Osteocyte (in vitro differentiated cells): ENCODE measurements around the gene DYNLT2B. TPM values are rescaled to one million over a fixed set of nuclear protein-coding genes. Genes with fewer than 3 reads are reported as not detected.
"Not testable (repeated sequence)": the region's sequence is repeated elsewhere in the genome, so short reads cannot be mapped to it uniquely, and the experiment has no call there.

Experiments
- DNase-seq: peaks from one replicate; pipeline ENCODE4 v3.0.0; 2021; ENCODE audit warnings: mixed read lengths; ENCODE audit not compliant: unreplicated experiment; ENCODE audit errors: extremely low spot score
- H3K27ac Mint-ChIP-seq: one replicate; pipeline ENCODE4 v1.8.0; 2021; ENCODE audit warnings: mild to moderate bottlenecking, mixed read lengths; ENCODE audit not compliant: unreplicated experiment
- H3K27me3 Mint-ChIP-seq: one replicate; pipeline ENCODE4 v1.8.0; 2021; ENCODE audit warnings: mixed read lengths; ENCODE audit not compliant: unreplicated experiment
- H3K36me3 Mint-ChIP-seq: one replicate; pipeline ENCODE4 v1.8.0; 2021; ENCODE audit warnings: mixed read lengths; ENCODE audit not compliant: unreplicated experiment
- H3K4me1 Mint-ChIP-seq: one replicate; pipeline ENCODE4 v1.8.0; 2021; ENCODE audit warnings: mixed read lengths; ENCODE audit not compliant: unreplicated experiment
- H3K4me3 Mint-ChIP-seq: one replicate; pipeline ENCODE4 v1.8.0; 2021; ENCODE audit warnings: mild to moderate bottlenecking, moderate library complexity, mixed read lengths; ENCODE audit not compliant: unreplicated experiment
- H3K9me3 Mint-ChIP-seq: one replicate; pipeline ENCODE4 v1.8.0; 2021; ENCODE audit warnings: mixed read lengths; ENCODE audit not compliant: unreplicated experiment
- CTCF ChIP-seq: fragments of 200-600 bp; sonication (generic); IDR thresholded peaks from 2 replicates; pipeline ENCODE4 v1.5.0; 2021; ENCODE audit warnings: antibody characterized with exemption, mild to moderate bottlenecking, moderate library complexity
- total RNA-seq: library from RNA; stranded (reverse); gene quantifications from 2 replicates; pipeline ENCODE4 v1.2.1, GENCODE V29; 2021

DYNLT2B gene
- total RNA-seq, 1 donor from 2014 or later: 19.5 TPM

GRCh38 chr3:196254376-196255283, 63.4 kb downstream of the DYNLT2B start:
- no peak for TF ChIP-seq CTCF
- Mint-ChIP-seq H3K27ac (no peak overlapping the region), H3K9me3 (no peaks in the 10 kb centered on the region)

GRCh38 chr3:196251918-196252317, 66.1 kb downstream of the DYNLT2B start:
- Mint-ChIP-seq H3K36me3 (peaks cover 13% of the 10 kb centered on the region), H3K27me3 (no peaks in the 10 kb centered on the region), H3K4me3 (no peak overlapping the region), H3K9me3 (no peaks in the 10 kb centered on the region), H3K27ac (no peak overlapping the region), H3K4me1 (no peaks in the 10 kb centered on the region)
- TF ChIP-seq CTCF: no peak
- DNase-seq: no peak

More at GRCh38 chr3:196254376-196255283, 63.4 kb downstream of the DYNLT2B start:
- no peak for DNase-seq
- H3K4me1 Mint-ChIP-seq: no peaks in the 10 kb centered on the region
- no peak overlapping the region for H3K4me3 Mint-ChIP-seq
- H3K36me3 Mint-ChIP-seq: peaks cover 9% of the 10 kb centered on the region
- H3K27me3 Mint-ChIP-seq: no peaks in the 10 kb centered on the region

- no peak for DNase-seq
- TF ChIP-seq CTCF: no peak
- H3K4me1 Mint-ChIP-seq: no peaks in the 10 kb centered on the region
- H3K27ac Mint-ChIP-seq: no peak overlapping the region
- no peaks in the 10 kb centered on the region for H3K9me3 Mint-ChIP-seq
- H3K4me3 Mint-ChIP-seq: no peak overlapping the region
- H3K27me3 Mint-ChIP-seq: no peaks in the 10 kb centered on the region
- peaks cover 20% of the 10 kb centered on the region for H3K36me3 Mint-ChIP-seq
Observed at GRCh38 chr3:196246612-196247308, 71.3 kb downstream of the DYNLT2B start.

GRCh38 chr3:196244166-196244565, 73.9 kb downstream of the DYNLT2B start:
- peaks cover 30% of the 10 kb centered on the region for H3K36me3 Mint-ChIP-seq
- H3K9me3 Mint-ChIP-seq, H3K27me3 Mint-ChIP-seq: not testable (repeated sequence)

DNA sequence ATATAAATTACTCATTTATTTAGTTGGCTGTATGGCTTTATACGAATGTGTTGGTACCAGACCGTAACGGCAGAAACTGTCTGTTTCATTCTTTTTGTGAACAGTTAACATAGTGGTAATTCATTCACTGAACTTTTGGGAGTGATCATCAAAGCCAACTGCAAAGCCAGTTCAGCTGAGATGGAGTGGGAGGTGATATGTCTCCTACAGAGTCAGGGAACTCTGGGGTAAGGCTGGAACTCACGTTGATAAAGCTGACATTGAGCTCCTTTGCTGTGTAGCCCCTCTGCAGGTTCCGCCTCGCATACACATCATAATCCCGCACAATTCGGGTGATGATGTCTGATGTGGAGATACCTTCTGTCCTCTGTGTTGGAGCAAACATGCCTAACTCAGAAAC, 76.3 kb downstream of the DYNLT2B start:
- Mint-ChIP-seq H3K27me3 (no peaks in the 10 kb centered on the region), H3K4me1 (peaks cover 14% of the 10 kb centered on the region), H3K27ac (no peak overlapping the region), H3K36me3 (peaks cover 41% of the 10 kb centered on the region), H3K4me3 (no peak overlapping the region), H3K9me3 (no peaks in the 10 kb centered on the region)
- no peak for TF ChIP-seq CTCF
- DNase-seq: no peak

More at GRCh38 chr3:196244166-196244565, 73.9 kb downstream of the DYNLT2B start:
- not testable (repeated sequence) for H3K4me3 Mint-ChIP-seq, H3K4me1 Mint-ChIP-seq, H3K27ac Mint-ChIP-seq, DNase-seq

Other genes with a start within 250 kb of the DYNLT2B start
- gene TFRC, start 236.2 kb downstream of the DYNLT2B start, total RNA-seq: 80.0 and 84.6 TPM in 2 replicates
- gene ZDHHC19, start 106.8 kb downstream of the DYNLT2B start, total RNA-seq: not detected in 2 replicates
- gene SLC51A, start 101.7 kb downstream of the DYNLT2B start, total RNA-seq: not detected in 2 replicates
- 65.1 and 66.2 TPM in 2 replicates for gene PCYT1A, start 30.5 kb downstream of the DYNLT2B start, total RNA-seq
- not detected in 2 replicates for gene TM4SF19, start 20.1 kb upstream of the DYNLT2B start, total RNA-seq
- 86.7 and 91.2 TPM in 2 replicates for gene UBXN7, start 114.2 kb upstream of the DYNLT2B start, total RNA-seq
- 17.2 and 19.8 TPM in 2 replicates for gene RNF168, start 185.5 kb upstream of the DYNLT2B start, total RNA-seq
- gene SMCO1, start 197.1 kb upstream of the DYNLT2B start, total RNA-seq: not detected in 2 replicates